Measurements from ENCODE around the gene DHX8.
A peak's percentile ranks its signal among the peaks of the same experiment; 100 is the strongest.

Gene DHX8

DNA sequence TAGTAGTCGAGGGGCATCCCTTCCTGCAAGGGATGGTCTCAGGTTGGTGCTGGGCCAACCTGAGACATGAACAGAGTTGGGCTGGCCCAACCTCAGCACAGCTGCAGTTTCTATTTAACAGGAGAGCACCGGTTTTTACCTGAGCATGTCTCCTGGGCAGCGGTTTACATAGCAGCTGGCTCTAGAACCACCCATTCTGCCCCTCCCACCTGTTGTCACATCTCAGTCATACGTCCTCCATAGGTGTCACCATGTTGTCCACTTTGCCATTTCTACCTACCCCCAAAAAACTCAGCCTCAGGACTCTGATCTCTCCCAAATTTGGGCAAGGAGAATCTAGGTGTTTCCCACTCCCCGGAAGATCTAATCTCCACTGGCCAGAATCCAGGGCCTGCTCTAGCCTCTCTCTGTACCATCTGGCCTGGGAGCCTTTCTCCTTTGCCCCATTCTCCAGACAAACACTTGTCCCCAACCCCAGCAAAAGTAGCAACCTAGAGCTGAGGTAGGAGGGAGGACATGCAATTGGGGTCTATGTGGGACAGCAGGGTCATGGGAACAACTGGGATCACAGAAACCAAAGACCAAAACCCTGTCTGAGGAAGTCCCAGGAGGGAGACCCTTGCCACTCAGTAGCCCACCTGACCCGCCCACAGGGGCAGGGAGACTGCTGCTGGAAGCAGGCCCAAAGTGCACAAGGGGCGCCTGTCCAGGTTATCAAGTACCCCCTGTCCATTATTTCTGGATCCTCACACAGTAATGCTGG lies 43.3 kb downstream of the DHX8 start:
- no peak for DNase-seq

DNA sequence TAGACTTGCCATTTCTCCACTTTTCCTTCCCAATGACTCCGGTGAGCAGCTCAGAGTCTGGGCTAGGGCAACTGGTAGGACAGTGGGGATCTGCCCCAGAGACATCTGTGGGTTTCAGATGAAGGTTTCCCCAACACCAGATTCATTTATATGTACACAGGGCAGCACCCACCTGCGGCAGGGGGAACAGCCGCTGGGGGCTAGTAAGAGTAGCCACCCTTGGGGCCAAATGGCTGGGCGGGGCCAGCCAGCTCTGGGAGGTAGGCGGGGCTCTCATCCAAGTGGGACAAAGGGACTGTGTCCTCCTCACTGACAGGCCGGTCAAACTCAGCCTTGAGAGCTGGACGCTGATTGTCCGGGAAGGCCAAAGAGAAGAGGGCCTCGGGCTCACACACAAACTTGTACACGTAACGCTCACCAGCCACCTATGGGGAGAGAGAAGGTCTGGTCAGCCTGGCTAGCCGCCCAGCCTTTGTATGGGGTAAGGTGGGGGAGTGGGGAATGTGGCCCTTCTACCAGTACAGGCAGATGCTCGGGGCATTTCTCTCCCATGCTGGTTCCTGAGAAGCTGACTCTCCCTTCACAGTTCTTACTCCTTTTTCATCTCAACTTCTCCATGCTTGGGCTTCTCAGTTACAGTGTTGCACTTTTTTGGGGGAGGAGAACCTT lies 44.7 kb downstream of the DHX8 start:
- DNase-seq = no peak

DNA sequence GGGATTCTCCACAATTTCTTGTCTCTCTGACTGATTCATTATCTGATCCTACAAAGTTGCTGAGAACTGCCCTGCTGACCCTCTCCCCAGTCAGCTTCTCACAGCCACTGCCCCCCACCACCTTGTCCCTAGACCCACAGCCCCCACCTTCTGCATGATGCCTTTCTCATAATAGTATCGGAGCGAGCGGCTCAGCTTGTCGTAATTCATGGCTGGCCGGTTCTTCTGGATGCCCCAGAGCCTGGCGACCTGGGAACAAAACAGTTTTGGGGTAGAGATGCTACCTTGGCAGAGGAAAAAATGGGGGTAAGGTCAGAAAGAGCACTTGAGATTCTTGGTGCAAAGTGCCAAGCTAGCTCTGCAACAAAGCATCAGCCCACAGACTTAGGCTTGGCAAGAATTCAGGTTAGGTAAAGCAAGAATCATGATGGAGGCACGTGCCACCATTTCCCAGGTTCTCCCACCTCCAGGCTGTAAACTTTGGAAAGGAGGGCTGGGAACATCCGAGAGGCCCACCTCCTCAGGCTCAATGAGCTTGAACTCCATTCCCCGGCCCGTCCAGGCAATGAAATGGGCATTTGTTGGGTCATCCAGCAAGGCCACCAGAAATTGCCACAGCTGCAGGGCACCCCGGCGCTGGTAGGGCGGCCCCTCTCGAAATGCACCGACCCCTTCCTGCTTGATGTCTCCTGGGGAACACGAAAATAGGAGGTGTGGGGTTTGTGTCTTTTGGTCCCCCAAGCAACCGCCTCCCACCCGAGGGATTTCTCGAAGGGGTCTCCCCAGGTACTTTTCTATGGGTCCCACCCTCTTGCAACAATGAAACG lies 45.4 kb downstream of the DHX8 start:
- DNase-seq = no peak

DNA sequence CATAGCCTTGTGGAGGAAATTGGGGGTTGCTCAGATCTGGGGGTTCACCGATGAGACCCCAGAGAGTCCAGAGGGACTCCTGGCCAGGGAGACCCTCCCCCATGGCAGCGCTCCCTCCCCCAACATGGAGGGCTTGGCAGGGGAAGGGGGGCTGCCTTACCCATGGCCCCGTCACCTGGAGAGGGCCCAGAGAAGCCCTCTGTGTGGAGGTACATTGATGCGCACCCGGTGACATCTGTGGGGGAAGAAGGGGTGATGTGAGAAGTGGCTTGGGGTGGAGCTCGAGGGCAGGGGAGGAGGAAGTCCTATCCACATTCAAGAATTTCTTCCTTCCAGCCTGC lies 46.1 kb downstream of the DHX8 start:
- peak in 1 of 3 donors; percentile 15 for DNase-seq

DNA sequence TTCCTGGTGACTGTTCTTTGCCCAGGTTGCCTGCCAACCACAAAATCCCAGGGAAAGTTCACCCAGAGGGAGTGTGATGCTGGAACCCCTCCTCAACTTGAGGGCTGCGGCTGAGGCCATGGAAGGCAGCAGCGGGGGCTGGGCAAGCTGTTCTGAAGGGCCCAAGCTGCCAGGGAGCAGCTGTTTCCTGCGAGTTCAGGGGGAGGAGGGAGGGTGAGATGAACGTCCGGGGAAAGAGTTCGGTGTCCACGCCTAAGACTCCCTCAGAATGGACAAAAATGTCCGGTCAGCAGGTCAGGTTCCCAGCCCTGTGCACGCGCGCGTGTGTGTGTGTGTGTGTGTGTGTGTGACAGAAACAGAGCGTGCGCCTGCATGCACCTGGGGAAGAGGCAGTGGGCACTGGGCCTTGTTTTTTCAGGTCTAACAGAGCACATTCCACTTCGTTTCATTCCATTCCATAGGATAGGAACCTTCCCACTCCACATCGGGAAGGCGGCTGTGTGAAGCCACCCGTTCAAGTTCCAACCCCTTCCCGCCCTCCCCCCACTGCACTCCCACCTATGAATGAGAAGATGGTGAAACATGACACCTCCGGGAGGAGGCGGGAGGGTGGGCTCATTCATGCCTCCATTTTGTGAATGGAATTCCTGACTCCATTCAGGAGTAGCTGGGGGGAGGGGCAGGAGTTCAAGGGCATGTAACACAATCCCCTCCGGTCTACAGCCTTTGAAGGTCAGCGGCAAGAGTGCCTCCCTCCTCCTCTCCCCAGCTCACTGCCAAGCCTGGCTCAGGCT lies 46.7 kb downstream of the DHX8 start:
- DNase-seq = no peak

DNA sequence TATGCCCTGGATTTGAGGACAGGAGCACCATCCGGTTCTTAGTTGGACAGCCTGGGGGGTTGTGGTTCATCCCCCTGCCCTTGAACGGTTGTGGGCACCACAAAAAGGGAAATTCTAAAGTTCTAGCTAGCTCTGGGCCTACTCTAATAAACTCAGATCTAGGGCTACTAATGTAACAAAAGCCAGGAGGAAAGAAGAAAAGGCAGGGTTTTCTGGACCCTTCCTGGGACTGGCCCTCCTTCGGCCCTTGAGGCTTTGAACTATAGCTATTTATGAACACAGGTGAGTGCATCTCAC lies 47.3 kb downstream of the DHX8 start:
- DNase-seq = no peak

DNA sequence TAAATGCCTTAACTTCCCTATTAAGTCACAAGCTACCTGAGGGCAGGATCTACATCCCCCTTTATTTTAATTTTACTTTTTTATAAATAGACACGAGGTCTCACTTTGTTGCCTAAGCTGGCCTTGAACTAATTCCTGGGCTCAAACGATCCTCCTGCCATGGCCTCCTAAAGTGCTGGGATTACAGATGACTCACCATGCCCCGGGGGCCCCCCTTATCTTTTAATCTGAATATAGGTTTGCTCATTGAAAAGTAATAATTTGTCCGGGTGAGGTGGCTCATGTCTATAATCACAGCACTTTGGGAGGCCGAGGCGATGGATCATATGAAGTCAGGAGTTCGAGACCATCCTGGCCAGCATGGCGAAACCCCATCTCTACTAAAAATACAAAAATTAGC lies 48.2 kb downstream of the DHX8 start:
- DNase-seq = no peak

DNA sequence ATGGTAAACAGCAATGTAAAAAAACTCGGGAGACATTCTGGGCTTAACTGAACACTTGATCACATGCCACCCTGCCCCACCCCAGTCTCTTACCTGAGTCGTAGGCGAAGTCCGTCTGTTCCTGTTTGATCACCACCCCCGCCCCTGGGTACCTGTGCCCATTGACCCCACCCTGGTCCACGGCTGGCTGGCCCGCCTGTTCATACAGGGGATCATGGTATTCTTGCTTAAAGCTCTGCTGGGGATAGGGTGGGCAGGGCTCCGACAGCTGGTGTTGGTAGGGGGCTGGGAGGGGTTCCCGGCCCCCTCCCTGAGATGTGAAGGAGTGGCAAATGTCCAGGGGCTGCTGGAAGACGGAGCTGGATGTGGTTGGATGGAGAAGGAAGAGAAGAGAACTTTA lies 48.8 kb downstream of the DHX8 start:
- DNase-seq = no peak

DNA sequence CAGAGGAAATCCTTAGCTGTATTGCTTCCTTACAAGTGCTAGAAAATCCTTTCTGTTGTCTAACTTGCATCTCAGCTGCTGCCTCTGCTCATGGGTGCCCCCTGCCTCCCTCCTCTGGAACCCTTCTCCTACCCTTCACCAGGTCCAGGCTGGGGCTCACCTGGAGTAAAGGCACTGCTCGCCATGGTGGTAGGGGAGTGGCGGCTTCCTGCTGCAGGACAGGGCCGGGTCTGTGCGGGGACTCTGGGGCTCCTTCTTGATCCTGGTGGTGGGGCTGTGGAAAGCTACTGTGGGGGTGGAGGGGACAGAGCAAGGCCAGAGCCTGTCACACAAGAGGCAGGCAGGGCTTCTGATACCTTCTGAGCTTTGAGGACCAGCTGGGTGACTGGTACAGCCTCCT lies 49.9 kb downstream of the DHX8 start:
- DNase-seq = no peak

DNA sequence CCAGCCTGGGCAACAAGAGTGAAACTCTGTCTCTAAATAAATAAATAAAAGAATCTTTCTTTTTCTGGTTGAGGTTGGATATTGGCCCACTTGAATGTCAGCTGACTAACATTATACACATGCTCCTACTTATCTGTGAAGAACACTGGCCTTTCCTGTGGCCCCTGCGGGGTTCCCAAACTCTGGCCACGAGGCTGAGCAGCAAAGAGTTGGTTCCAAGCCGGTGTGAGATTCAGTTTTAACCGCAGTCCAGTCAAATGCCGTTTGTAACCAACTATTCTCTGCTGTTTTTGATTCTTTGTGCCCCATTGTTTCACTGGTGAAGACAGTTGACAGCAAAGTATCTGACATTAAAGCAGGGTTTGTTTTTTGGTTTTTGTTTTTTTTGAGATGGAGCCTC lies 51.1 kb downstream of the DHX8 start:
- DNase-seq = no peak

DNA sequence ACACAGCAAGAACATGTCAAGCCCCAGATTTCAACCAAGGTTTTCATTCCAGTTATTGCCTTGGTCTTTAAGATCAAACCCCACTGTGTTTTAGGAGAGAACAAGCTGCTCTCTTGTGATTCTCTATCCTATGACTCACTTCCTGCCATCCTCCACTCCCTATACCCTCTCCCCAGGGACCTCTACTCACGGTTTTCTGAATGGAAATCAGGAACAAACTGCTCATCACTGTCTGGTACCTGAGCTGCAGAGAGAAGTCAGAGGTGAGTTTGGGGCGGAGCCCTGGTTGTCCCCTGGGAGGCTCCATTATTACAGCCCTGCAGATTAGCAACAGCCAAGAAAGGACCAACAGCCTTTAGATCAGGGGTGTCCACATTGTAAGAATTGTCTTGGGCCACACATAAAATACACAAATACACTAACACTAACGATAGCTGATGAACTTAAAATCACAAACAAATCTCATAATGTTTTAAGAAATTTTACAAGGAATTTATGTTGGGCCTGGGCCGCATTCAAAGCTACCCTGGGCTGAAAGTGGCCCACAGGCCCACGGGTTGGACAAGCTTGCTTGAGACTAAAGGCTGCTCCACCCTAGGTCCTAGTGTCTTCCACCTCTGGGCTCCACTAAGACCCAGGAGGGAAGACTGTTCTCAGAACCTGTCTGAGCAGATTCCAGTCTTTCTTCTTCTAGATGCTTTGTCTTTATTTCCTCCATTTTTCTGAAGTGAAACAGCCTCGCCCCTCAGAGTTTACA lies 52.6 kb downstream of the DHX8 start:
- no peak for DNase-seq

DNA sequence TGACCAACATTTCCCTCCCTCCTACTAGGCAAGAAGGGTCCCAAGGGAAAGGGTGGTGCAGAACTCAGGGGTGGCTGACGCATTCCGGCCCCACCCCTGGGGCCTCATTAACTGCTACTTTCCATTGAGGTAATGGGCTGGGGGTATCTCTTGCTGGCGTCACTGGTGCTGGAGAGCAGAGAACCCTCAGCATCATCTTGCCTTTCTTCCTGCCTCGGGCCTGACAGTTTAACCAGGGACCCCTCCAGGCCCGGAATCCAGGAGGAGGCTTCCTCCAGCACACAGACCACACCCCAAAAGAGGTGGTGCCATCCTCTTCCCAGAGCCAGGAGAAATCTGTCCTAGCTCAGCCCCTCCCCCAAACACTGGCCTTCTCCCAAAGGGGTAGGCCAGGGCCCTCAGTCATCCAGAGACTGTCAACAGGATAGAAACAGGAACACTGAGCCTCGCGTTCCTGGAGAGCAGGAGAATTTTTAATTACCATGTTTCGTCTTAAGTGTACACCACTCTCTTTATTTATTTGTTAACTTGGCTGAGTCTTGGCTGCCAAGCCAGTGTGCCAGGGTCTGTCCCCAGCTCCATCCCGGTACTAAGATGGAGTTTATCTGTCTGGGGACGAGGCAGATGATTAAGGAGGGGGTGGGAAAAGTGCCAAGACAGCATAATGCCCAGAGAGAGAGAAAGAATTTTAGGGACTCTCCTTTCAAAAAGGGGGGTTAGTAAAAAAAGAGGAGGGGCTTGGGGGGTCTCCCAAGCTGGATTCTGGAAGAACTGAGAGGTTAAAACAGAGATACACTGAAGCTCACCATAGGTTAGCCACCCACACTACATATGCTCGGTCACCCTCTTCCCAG lies 57.3 kb downstream of the DHX8 start:
- DNase-seq = no peak

DNA sequence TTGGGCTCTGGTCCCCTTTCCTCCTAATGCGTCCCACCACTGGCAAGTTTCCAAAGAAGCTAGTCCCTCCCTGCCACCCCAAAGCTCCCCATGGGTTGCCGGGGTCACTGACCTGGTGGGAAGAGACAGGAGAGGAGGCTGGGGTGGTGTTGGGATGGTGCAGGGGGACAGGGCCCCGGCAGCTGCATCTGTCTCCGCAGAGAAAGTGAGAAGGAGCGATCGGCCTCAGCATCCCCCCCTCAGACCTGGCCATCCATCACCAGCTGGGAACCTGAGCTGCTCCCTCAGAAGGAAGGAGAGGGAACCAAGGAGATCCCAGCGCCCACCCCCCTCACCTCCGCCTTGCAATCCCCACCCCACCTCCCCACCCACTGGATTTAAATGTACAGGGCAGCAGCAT lies 59.1 kb downstream of the DHX8 start:
- DNase-seq = no peak

DNA sequence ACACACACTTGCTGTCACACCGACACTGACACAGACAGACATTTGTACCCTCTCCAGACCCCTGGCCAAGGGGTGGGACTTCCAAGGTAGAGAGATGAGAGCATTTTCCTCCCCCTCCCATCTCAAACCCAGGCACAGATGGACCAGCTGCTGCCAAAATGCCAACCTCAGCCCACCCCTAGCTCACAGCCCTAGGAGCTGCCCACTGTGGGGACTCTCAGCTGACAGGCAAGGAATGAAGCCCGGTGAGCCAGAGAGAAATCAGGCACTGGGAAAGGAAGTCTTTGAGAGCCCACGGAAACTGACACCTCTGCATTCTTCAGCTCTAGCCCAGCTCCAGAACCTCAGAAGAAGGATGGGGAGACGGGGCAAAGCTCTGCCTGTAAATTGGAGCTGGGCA lies 59.5 kb downstream of the DHX8 start:
- no peak for DNase-seq

DNA sequence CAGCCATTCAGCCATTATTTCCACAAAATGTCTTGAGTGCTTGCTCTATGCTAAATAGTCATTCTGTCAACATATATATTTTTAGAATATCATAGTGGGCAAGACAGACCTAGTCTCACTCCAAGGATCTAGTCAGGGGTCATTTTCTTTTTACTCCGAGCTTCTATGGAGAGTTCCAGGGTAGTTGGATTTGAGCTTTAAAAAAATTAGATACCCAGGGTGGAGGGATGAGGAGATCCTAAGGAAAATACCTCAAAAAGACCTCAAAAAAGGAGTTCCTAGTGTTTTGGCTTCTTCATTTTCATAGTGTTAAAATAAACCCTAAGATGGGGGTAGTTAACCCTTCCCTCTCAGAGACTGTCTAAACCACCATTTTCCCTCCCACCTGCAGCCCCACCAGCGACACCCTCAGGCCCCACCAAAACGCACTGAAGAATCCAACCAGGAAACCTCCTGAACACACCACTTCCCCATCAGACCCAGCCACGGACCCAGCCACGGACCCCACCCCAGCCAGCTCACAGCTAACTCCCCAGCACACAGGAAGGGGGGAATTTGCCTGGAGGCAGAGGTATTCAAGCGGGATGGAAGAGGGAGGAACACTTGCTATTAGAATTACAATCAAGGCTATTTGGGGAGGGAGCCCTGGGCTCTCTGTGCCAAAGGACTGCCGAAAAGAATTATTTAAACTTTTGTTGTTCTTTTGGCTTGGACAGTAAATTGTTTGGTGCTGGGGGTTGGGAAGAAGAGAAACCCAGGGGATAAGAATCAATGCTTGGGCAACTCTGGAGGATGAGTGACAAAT lies 60.2 kb downstream of the DHX8 start:
- DNase-seq = no peak

DNA sequence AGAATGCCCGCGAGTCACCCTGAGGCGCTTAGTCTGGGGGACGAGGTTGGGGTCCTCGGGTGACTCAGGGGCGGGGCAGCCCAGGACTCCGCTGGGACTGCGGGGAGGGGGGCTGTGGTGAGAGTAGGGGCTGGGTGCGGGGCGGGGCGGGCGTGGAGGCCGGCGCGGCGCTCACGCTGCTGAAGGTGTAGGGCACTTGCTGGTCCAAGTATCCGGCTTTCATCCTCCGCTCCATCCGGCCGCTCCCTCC lies 61.5 kb downstream of the DHX8 start:
- DNase-seq = no peak

DNA sequence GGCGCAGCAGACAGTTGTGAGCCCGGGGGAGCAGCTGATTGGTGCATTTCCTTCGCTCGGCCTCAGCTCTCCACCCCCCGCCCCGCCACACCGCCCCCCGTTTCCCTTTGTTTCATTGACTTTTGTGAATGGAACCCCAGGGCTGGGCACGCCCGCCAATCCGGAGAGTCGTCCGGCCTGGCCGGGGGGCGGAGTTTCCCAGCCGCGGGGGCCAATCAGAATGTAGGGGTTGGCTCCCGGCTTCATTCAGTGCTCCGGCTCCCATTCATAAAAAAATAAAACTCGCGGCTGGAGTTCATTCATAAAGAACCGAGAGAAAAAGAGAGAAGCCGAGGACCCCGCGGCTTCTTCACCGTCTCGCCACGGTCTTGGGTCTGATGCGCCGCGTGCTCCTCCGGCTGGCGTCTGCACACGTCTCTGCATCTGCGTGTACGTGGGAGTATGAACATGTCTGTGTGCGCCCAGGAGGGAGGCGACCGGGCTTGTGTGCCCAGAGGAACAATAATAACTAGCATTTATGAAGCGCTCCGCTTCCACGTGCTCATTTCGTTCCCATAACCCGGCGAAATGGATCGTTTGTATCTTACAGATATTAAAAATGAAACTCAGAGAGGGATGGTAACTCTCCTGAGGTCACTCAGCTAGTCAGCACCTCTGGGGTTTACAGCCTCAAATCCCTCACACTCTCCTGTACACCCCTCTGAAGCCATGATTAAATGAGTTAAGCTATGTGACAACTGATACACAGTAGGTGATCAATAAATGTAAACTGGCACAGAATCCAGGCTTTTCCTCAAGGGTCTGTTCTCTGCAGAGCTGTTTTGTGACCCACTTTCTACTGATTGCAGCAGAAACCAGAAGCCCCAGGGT lies 62.8 kb downstream of the DHX8 start, which contains the start of gene ETV4:
Gene ETV4 (minus strand): TSS at position 22 of the 870 bp plus-strand sequence. CDS start 723 bp downstream, outside the sequence.
- peak; percentile 93 to 96 (median 94) for DNase-seq

DNA sequence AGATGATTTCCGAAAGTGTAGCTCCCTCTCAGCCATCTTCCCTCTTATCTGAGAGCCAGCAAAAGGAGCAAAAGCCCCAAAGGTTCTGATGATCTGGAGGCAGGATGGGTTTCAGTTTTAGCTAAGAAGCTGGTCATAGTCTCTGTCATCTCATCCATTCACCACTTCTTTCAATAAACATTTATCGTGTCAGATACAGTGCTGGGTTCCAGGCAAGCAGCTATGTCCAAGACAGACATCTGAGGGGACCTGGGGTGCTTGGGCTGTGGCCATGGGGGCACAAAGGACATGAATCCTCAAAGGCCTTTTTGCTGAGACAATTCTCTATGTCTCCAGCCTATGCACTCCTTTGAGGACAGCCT lies 63.4 kb downstream of the DHX8 start:
- DNase-seq = peak in 1 of 3 donors; percentile 23

DNA sequence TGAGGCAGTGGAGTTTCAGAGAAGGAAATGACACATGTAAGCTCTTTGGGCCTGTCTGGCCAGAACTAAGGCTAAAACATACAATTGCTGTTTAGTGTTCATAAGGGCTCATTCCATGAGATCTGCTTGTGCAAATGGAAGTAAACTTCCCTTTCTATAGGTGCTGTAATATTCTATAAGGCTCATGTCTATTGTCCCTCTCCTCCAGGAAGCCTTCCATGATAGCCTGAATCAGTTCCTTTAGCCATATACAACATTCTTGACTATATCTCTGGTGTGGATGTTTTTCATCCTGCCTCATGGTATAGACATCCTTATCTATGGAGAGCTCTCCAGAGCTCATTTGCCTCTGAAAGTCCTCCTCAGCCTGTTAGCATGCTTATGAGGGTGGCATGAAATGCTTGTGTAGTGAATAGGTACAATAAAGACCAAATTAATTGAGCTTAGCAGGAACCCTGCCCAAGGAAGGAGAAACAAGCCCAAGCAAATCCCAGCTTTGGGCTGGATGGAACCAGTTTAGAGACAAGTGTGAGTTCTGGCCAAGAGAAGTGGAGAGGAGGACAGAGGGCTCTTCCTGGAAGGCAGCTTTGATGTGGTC lies 64.0 kb downstream of the DHX8 start:
- DNase-seq = no peak

All from suppressor macrophage treated with lipopolysaccharide for 1 hour (primary cell).